ENCODE measurements around the gene SHC1. TPM values are rescaled to one million over a fixed set of nuclear protein-coding genes. Genes with fewer than 3 reads are reported as not detected.

SHC1 gene
- total and polyA plus RNA-seq, 2 donors (not counting 1 experiment from before 2014, with no cell fraction given): 50.1 to 61.4 TPM

DNA sequence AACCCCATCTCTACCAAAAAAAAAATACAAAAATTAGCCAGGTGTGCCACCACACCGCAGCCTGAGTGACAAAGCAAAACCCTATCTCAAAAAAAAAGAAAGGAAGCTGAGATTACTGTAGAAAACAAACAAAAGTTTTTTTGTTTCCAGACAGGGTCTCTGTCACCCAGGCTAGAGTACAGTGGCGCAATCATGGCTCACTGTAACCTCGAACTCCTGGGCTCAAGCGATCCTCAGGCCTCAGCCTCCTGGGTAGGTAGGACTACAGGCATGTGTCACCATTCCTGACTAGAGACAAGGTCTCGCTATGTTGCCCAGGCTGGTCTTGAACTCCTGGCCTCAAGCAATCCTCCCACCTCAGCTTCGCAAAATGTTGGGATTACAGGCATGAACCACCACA lies 6.2 kb downstream of the SHC1 start:
- H3K4me2 ChIP-seq (replicated peaks; ENCODE audit: low read depth, low read length, poor library complexity, severe bottlenecking): no peak overlapping the region
- ChIA-PET CTCF (interaction anchor here (1.0 to 6.5 kb wide), 6 partner anchors 8 to 52 kb away, joined by 3 to 61 read pairs (median 8); partner anchors contain the start of genes CKS1B and SHC1), POLR2A (interaction anchor here (0.7 kb wide), 2 partner anchors 12 to 359 kb away, joined by 3 read pairs; no protein-coding TSS in a partner anchor)
- H3K9me3 ChIP-seq (ENCODE audit: control extremely low read depth in 1 of 3, control insufficient read depth in 2 of 3, insufficient read depth in 1 of 3, low read length in 2 of 3): no peaks in the 10 kb centered on the region
- peak overlapping the region in 1 of 2 donors; percentile 14 for H3K27ac ChIP-seq (ENCODE audit: low read length in 2 of 2)
- peaks cover 16% of the 10 kb centered on the region for H4K20me1 ChIP-seq (ENCODE audit: control insufficient read depth, insufficient read depth, low read length, poor library complexity, severe bottlenecking)
- Mint-ChIP-seq H3K4me1 (peaks cover 22% of the 10 kb centered on the region), H3K27me3 (no peaks in the 10 kb centered on the region), H3K9me3 (ENCODE audit: insufficient read depth) (no peaks in the 10 kb centered on the region), H3K4me3 (no peak overlapping the region), H3K27ac (peak overlapping the region; percentile 23)
- H3K9ac ChIP-seq (ENCODE audit: low read length): no peak overlapping the region
- H3K36me3 ChIP-seq (replicated peaks in 1 of 2; ENCODE audit: control extremely low read depth in 1 of 2, control insufficient read depth in 1 of 2, extremely low read depth in 1 of 2, insufficient read depth in 2 of 2, low read length in 1 of 2): peaks cover 6 to 62% of the 10 kb centered on the region in 2 experiments
- H2AFZ ChIP-seq (ENCODE audit: insufficient read depth, low read depth, low read length, poor library complexity, severe bottlenecking): no peak overlapping the region
- no peaks in the 10 kb centered on the region for H3K27me3 ChIP-seq (replicated peaks in 1 of 4; ENCODE audit: control extremely low read depth in 1 of 4, control insufficient read depth in 3 of 4, insufficient read depth in 4 of 4, low read length in 3 of 4)
- DNase-seq (no peak), ATAC-seq (ENCODE audit: low read depth) (no peak)
- H3K79me2 ChIP-seq (ENCODE audit: control insufficient read depth, insufficient read depth, low read length): peaks cover 59% of the 10 kb centered on the region
- 91% methylated on average over 4 of the region's 6 CpGs for WGBS (ENCODE audit: insufficient coverage)
- intact Hi-C loops (cut with micrococcal nuclease): no loop called here
- TF ChIP-seq EZH2 (IDR thresholded peaks at IDR 0.05; ENCODE audit: borderline replicate concordance, insufficient read depth, low read depth, low read length, poor library complexity, severe bottlenecking): no peak
- TF ChIP-seq, protein P1, sequence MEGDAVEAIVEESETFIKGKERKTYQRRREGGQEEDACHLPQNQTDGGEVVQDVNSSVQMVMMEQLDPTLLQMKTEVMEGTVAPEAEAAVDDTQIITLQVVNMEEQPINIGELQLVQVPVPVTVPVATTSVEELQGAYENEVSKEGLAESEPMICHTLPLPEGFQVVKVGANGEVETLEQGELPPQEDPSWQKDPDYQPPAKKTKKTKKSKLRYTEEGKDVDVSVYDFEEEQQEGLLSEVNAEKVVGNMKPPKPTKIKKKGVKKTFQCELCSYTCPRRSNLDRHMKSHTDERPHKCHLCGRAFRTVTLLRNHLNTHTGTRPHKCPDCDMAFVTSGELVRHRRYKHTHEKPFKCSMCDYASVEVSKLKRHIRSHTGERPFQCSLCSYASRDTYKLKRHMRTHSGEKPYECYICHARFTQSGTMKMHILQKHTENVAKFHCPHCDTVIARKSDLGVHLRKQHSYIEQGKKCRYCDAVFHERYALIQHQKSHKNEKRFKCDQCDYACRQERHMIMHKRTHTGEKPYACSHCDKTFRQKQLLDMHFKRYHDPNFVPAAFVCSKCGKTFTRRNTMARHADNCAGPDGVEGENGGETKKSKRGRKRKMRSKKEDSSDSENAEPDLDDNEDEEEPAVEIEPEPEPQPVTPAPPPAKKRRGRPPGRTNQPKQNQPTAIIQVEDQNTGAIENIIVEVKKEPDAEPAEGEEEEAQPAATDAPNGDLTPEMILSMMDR (IDR thresholded peaks at IDR 0.05): no peak
- H3K4me3 ChIP-seq (ENCODE audit: control extremely low read depth in 1 of 5, extremely low read depth in 1 of 5, insufficient read depth in 1 of 5, low read depth in 2 of 5, low read length in 4 of 5): no peak overlapping the region
- H3K4me1 ChIP-seq (ENCODE audit: control insufficient read depth in 2 of 2, insufficient read depth in 2 of 2, low read length in 2 of 2): peaks cover 19 to 31% of the 10 kb centered on the region in 2 donors

DNA sequence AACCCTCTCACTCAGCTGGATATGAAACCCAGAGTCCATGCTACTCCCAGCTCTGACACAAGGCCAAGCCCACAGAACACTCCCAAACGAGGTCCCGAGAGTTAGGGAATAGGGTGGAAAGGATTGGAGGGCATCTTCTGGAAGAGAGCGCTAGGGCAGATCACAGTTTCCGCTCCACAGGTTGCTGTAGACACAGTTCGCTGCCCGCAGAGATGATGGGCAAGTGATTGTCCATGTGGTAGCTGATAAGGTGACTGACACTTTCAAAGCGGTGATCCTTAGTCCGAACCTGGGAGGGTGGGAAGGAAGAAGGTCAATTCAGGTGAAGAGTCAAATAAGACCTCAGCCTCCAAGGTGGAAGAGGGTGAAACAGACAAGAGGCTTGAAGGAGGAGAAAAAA lies 6.9 kb downstream of the SHC1 start:
- Histone ChIP-seq H3K27me3 (replicated peaks in 1 of 4; ENCODE audit: control extremely low read depth in 1 of 4, control insufficient read depth in 3 of 4, insufficient read depth in 4 of 4, low read length in 3 of 4) (no peaks in the 10 kb centered on the region), H3K4me1 (ENCODE audit: control insufficient read depth in 2 of 2, insufficient read depth in 2 of 2, low read length in 2 of 2) (peaks cover 19 to 31% of the 10 kb centered on the region in 2 donors), H4K20me1 (ENCODE audit: control insufficient read depth, insufficient read depth, low read length, poor library complexity, severe bottlenecking) (peaks cover 21% of the 10 kb centered on the region), H3K4me2 (replicated peaks; ENCODE audit: low read depth, low read length, poor library complexity, severe bottlenecking) (no peak overlapping the region), H3K9me3 (ENCODE audit: control extremely low read depth in 1 of 3, control insufficient read depth in 2 of 3, insufficient read depth in 1 of 3, low read length in 2 of 3) (no peaks in the 10 kb centered on the region), H3K4me3 (ENCODE audit: control extremely low read depth in 1 of 5, extremely low read depth in 1 of 5, insufficient read depth in 1 of 5, low read depth in 2 of 5, low read length in 4 of 5) (no peak overlapping the region), H3K79me2 (ENCODE audit: control insufficient read depth, insufficient read depth, low read length) (peaks cover 60% of the 10 kb centered on the region), H3K9ac (ENCODE audit: low read length) (no peak overlapping the region), H2AFZ (ENCODE audit: insufficient read depth, low read depth, low read length, poor library complexity, severe bottlenecking) (no peak overlapping the region), H3K27ac (ENCODE audit: low read length in 2 of 2) (peak overlapping the region in 1 of 2 donors; percentile 96), H3K36me3 (replicated peaks in 1 of 2; ENCODE audit: control extremely low read depth in 1 of 2, control insufficient read depth in 1 of 2, extremely low read depth in 1 of 2, insufficient read depth in 2 of 2, low read length in 1 of 2) (peaks cover 6 to 62% of the 10 kb centered on the region in 2 experiments)
- ChIA-PET CTCF (interaction anchor here (0.6 to 6.5 kb wide), 5 partner anchors 9 to 53 kb away, joined by 5 to 61 read pairs (median 9); partner anchors contain the start of genes CKS1B, FLAD1 and SHC1), POLR2A (no interaction called here)
- intact Hi-C loops (cut with micrococcal nuclease): no loop called here
- TF ChIP-seq, protein P1 (IDR thresholded peaks at IDR 0.05): no peak
- TF ChIP-seq EZH2 (IDR thresholded peaks at IDR 0.05; ENCODE audit: borderline replicate concordance, insufficient read depth, low read depth, low read length, poor library complexity, severe bottlenecking): no peak
- peaks cover 20% of the 10 kb centered on the region for H3K4me1 Mint-ChIP-seq
- 97% methylated on average over 5 of the region's 8 CpGs for WGBS (ENCODE audit: insufficient coverage)
- no peaks in the 10 kb centered on the region for H3K9me3 Mint-ChIP-seq (ENCODE audit: insufficient read depth)
- DNase-seq (no peak), ATAC-seq (ENCODE audit: low read depth) (no peak)
- H3K27me3 Mint-ChIP-seq: no peaks in the 10 kb centered on the region
- peak overlapping the region; percentile 64 for H3K27ac Mint-ChIP-seq
- H3K4me3 Mint-ChIP-seq: no peak overlapping the region

All from B cell (primary cell).